IPS DF 6.9 (cell line): ENCODE data around the gene MADCAM1.

Source experiments
- DNase-seq: peaks from one replicate; pipeline ENCODE4 v3.0.0-alpha.2; 2013; ENCODE audit warnings: low read depth, low spot score
- H3K27ac ChIP-seq: one replicate; pipeline ENCODE4 v1.5.1; 2013; ENCODE audit warnings: low read length, control low read depth
- H3K27me3 ChIP-seq: 2 replicates; pipeline ENCODE4 v1.6.1; 2013; ENCODE audit warnings: mild to moderate bottlenecking, low read length; ENCODE audit not compliant: control insufficient read depth, insufficient read depth
- H3K36me3 ChIP-seq: 2 replicates; pipeline ENCODE4 v1.6.1; 2013; ENCODE audit warnings: low read length; ENCODE audit not compliant: control insufficient read depth, insufficient read depth
- H3K4me1 ChIP-seq: 2 replicates; pipeline ENCODE4 v1.6.1; 2013; ENCODE audit warnings: low read length; ENCODE audit not compliant: control insufficient read depth, insufficient read depth
- H3K4me3 ChIP-seq: 2 replicates; pipeline ENCODE4 v1.5.1; 2013; ENCODE audit warnings: mild to moderate bottlenecking, low read length
- H3K9me3 ChIP-seq: 2 replicates; pipeline ENCODE4 v1.6.1; 2013; ENCODE audit warnings: low read length, inconsistent platforms; ENCODE audit not compliant: control insufficient read depth, insufficient read depth
- WGBS: extraction: QIAGEN DNeasy Blood & Tissue Kit; methylation state at CpG from one replicate; pipeline ENCODE4 v1.1.7; 2013; ENCODE audit warnings: mixed read lengths, missing lambda C conversion rate; ENCODE audit not compliant: insufficient read length, insufficient coverage; 5-methylcytosine and 5-hydroxymethylcytosine counted together

Gene MADCAM1

GRCh38 chr19:465056-465816 is 31.1 kb upstream of the MADCAM1 start:
- Histone ChIP-seq H3K4me3 (no peak overlapping the region), H3K36me3 (no peaks in the 10 kb centered on the region), H3K27ac (no peak overlapping the region), H3K4me1 (no peaks in the 10 kb centered on the region), H3K9me3 (no peaks in the 10 kb centered on the region), H3K27me3 (peaks cover 7% of the 10 kb centered on the region)
- DNase-seq = no peak
- WGBS = 100% methylated on average over 2 of the region's 3 CpGs

- H3K9me3 ChIP-seq = no peaks in the 10 kb centered on the region
- H3K27me3 ChIP-seq = peaks cover under 1% of the 10 kb centered on the region; the same call in 1 of the 2 replicates
- DNase-seq = no peak
- no CpG with 5 or more reads among the region's 11 CpGs for whole genome bisulfite sequencing
- no peaks in the 10 kb centered on the region for H3K36me3 ChIP-seq
- H3K27ac ChIP-seq = no peak overlapping the region
- H3K4me3 ChIP-seq = no peak overlapping the region
- H3K4me1 ChIP-seq = no peaks in the 10 kb centered on the region
These were observed 28.7 kb upstream of the MADCAM1 start for GRCh38 chr19:467554-467953.

- Histone ChIP-seq H3K9me3 (no peaks in the 10 kb centered on the region), H3K4me3 (no peak overlapping the region), H3K4me1 (no peaks in the 10 kb centered on the region), H3K27me3 (no peaks in the 10 kb centered on the region), H3K27ac (no peak overlapping the region), H3K36me3 (no peaks in the 10 kb centered on the region)
- DNase-seq = no peak
- WGBS = no CpG with 5 or more reads among the region's 27 CpGs
These were observed 27.6 kb upstream of the MADCAM1 start for GRCh38 chr19:468587-469256.

GRCh38 chr19:469833-470232 is 26.5 kb upstream of the MADCAM1 start:
- Histone ChIP-seq H3K4me1 (no peaks in the 10 kb centered on the region), H3K36me3 (no peaks in the 10 kb centered on the region), H3K9me3 (no peaks in the 10 kb centered on the region), H3K27me3 (no peaks in the 10 kb centered on the region), H3K27ac (no peak overlapping the region), H3K4me3 (no peak overlapping the region)
- no peak for DNase-seq
- WGBS = no CpG with 5 or more reads among the region's 7 CpGs

- no peaks in the 10 kb centered on the region for H3K4me1 ChIP-seq
- WGBS = no CpG with 5 or more reads among the region's 20 CpGs
- no peaks in the 10 kb centered on the region for H3K36me3 ChIP-seq
- H3K27me3 ChIP-seq = no peaks in the 10 kb centered on the region
- no peak overlapping the region for H3K27ac ChIP-seq
- H3K4me3 ChIP-seq = no peak overlapping the region
- no peaks in the 10 kb centered on the region for H3K9me3 ChIP-seq
- DNase-seq = no peak
These were observed 25.6 kb upstream of the MADCAM1 start for GRCh38 chr19:470701-471100.

- Histone ChIP-seq H3K36me3 (no peaks in the 10 kb centered on the region), H3K9me3 (no peaks in the 10 kb centered on the region), H3K27ac (no peak overlapping the region), H3K27me3 (no peaks in the 10 kb centered on the region), H3K4me1 (no peaks in the 10 kb centered on the region), H3K4me3 (no peak overlapping the region)
- no CpG with 5 or more reads among the region's 23 CpGs for WGBS
- DNase-seq = no peak
These were observed 24.1 kb upstream of the MADCAM1 start for GRCh38 chr19:472005-472858.

- WGBS = no CpG with 5 or more reads among the region's 57 CpGs
- no peak for DNase-seq
- Histone ChIP-seq H3K27me3 (no peaks in the 10 kb centered on the region), H3K27ac (no peak overlapping the region), H3K4me3 (no peak overlapping the region), H3K36me3 (no peaks in the 10 kb centered on the region), H3K4me1 (no peaks in the 10 kb centered on the region), H3K9me3 (no peaks in the 10 kb centered on the region)
These were observed 21.9 kb upstream of the MADCAM1 start for GRCh38 chr19:474126-475078.

- no peaks in the 10 kb centered on the region for H3K9me3 ChIP-seq
These were observed 20.9 kb upstream of the MADCAM1 start for GRCh38 chr19:475360-475759.

GRCh38 chr19:478236-478903 is 17.9 kb upstream of the MADCAM1 start:
- H3K4me3 ChIP-seq = no peak overlapping the region
- no peak for DNase-seq
- H3K9me3 ChIP-seq = no peaks in the 10 kb centered on the region
- H3K27ac ChIP-seq = no peak overlapping the region
- H3K36me3 ChIP-seq = no peaks in the 10 kb centered on the region
- H3K27me3 ChIP-seq = no peaks in the 10 kb centered on the region
- no CpG with 5 or more reads among the region's 26 CpGs for WGBS
- H3K4me1 ChIP-seq = no peaks in the 10 kb centered on the region

More at GRCh38 chr19:475360-475759, 20.9 kb upstream of the MADCAM1 start:
- no peaks in the 10 kb centered on the region for H3K36me3 ChIP-seq
- H3K27ac ChIP-seq = no peak overlapping the region
- H3K4me1 ChIP-seq = no peaks in the 10 kb centered on the region
- H3K27me3 ChIP-seq = no peaks in the 10 kb centered on the region
- DNase-seq = no peak
- no peak overlapping the region for H3K4me3 ChIP-seq
- no CpG with 5 or more reads among the region's 13 CpGs for WGBS
